ENCODE results near the gene NDUFAF8. TPM values are rescaled to one million over a fixed set of nuclear protein-coding genes. Genes with fewer than 3 reads are reported as not detected.

Gene NDUFAF8
- total RNA-seq, 1 experiment from 2014 or later, result 102 TPM

- TF ChIP-seq TCF7L2 (IDR thresholded peaks at IDR 0.05; ENCODE audit: borderline replicate concordance, extremely low read depth, insufficient read depth, insufficient read length), result no peak
- no peak for TF ChIP-seq POLR2A (IDR thresholded peaks at IDR 0.05; ENCODE audit: borderline replicate concordance, extremely low read depth, insufficient read depth, insufficient read length)
- no peak for TF ChIP-seq SRF (IDR thresholded peaks at IDR 0.05; ENCODE audit: low read depth)
- no peak for TF ChIP-seq SIN3A (IDR thresholded peaks at IDR 0.05; ENCODE audit: low read depth)
- no peak for TF ChIP-seq CBX3 (IDR thresholded peaks at IDR 0.05; ENCODE audit: low read depth)
- no peak for TF ChIP-seq SP1 (IDR thresholded peaks at IDR 0.05; ENCODE audit: low read depth)
- no peak for TF ChIP-seq CEBPB (IDR thresholded peaks at IDR 0.05; ENCODE audit: low read depth)
- no peak for TF ChIP-seq FOSL1 (IDR thresholded peaks at IDR 0.05; ENCODE audit: low read depth)
- TF ChIP-seq CTCF (IDR thresholded peaks at IDR 0.05 in 2 of 3, conservative IDR thresholded peaks at IDR 0.05 in 1 of 3; ENCODE audit: borderline replicate concordance in 1 of 3, insufficient read depth in 1 of 3, low read depth in 2 of 3, low read length in 2 of 3), result no peak
- no peak for TF ChIP-seq JUND (IDR thresholded peaks at IDR 0.05)
- no peak for TF ChIP-seq MAX (IDR thresholded peaks at IDR 0.05)
- TF ChIP-seq YY1 (IDR thresholded peaks at IDR 0.05; ENCODE audit: extremely low read depth, insufficient replicate concordance, low read depth, low read length), result no peak
- no peak for TF ChIP-seq ATF3 (IDR thresholded peaks at IDR 0.05)
- TF ChIP-seq EGR1 (IDR thresholded peaks at IDR 0.05; ENCODE audit: low read depth), result no peak
- no peak for TF ChIP-seq EZH2 (IDR thresholded peaks at IDR 0.05)
- TF ChIP-seq RAD21 (IDR thresholded peaks at IDR 0.05; ENCODE audit: low read depth), result no peak
- no peak for TF ChIP-seq ZNF274 (IDR thresholded peaks at IDR 0.05; ENCODE audit: low read depth, low read length)
- no peak for TF ChIP-seq POLR2AphosphoS5 (IDR thresholded peaks at IDR 0.05; ENCODE audit: low read depth, low read length)
- TF ChIP-seq REST (IDR thresholded peaks at IDR 0.05; ENCODE audit: low read depth), result no peak
- TF ChIP-seq ZBTB33 (IDR thresholded peaks at IDR 0.05; ENCODE audit: extremely low read depth, insufficient replicate concordance, low read length), result no peak
- Histone ChIP-seq H3K79me2 (ENCODE audit: insufficient read depth, low read length) (peaks cover 48% of the 10 kb centered on the region), H3K36me3 (ENCODE audit: control insufficient read depth in 1 of 2, insufficient read depth in 2 of 2, low read length in 2 of 2) (peaks cover 29 to 33% of the 10 kb centered on the region in 2 experiments; a peak in 3 of 4 replicates), H3K4me2 (ENCODE audit: low read length) (no peak overlapping the region), H3K27me3 (ENCODE audit: insufficient read depth, low read length) (no peaks in the 10 kb centered on the region), H4K20me1 (ENCODE audit: insufficient read depth) (no peaks in the 10 kb centered on the region), H2AFZ (ENCODE audit: low read depth, low read length, poor library complexity, severe bottlenecking) (no peak overlapping the region), H3K4me1 (ENCODE audit: control insufficient read depth in 1 of 2, insufficient read depth in 2 of 2, low read length in 2 of 2) (no peaks in the 10 kb centered on the region), H3K9ac (ENCODE audit: low read length) (no peak overlapping the region), H3K9me3 (ENCODE audit: control insufficient read depth in 1 of 2, insufficient read depth in 1 of 2, low read depth in 1 of 2, low read length in 2 of 2) (no peaks in the 10 kb centered on the region), H3K9me2 (ENCODE audit: insufficient read depth) (no peaks in the 10 kb centered on the region), H3K27ac (ENCODE audit: low read depth, low read length) (no peak overlapping the region), H3K4me3 (replicated peaks in 1 of 2; ENCODE audit: low read depth in 1 of 2, low read length in 2 of 2) (no peak overlapping the region)
- ATAC-seq (no peak), DNase-seq (ENCODE audit: low read depth, low spot score) (no peak)
- no TSS peak for BruUV-seq (replicated peaks)
- ChIA-PET RAD21 (ENCODE audit: low non-redundant PET in 1 of 2, low total read pairs in 2 of 2, uncharacterized antibody in 2 of 2, unreplicated experiment in 2 of 2) (no interaction called here), CTCF (no interaction called here), POLR2A (no interaction called here)
- intact Hi-C loops (cut with micrococcal nuclease), result no loop called here
Observed at GRCh38 chr17:81282876-81283275, 43.8 kb downstream of the NDUFAF8 start.

Measured in HCT116 (cell line).